Endothelial cell (in vitro differentiated cells): ENCODE measurements around the gene SERGEF. TPM values are rescaled to one million over a fixed set of nuclear protein-coding genes. Genes with fewer than 3 reads are reported as not detected.

Source experiments
- DNase-seq: peaks from one replicate; pipeline ENCODE4 v3.0.0; 2021; ENCODE audit warnings: low spot score
- H3K27ac Mint-ChIP-seq: one replicate; pipeline ENCODE4 v1.8.0; 2021; ENCODE audit warnings: mixed read lengths, inconsistent platforms; ENCODE audit not compliant: unreplicated experiment
- H3K27me3 Mint-ChIP-seq: one replicate; pipeline ENCODE4 v1.8.0; 2021; ENCODE audit warnings: mild to moderate bottlenecking, moderate library complexity, mixed read lengths, inconsistent platforms; ENCODE audit not compliant: unreplicated experiment
- H3K36me3 Mint-ChIP-seq: one replicate; pipeline ENCODE4 v1.8.0; 2021; ENCODE audit warnings: mild to moderate bottlenecking, low read depth, mixed read lengths, inconsistent platforms; ENCODE audit not compliant: unreplicated experiment
- H3K4me1 Mint-ChIP-seq: one replicate; pipeline ENCODE4 v1.8.0; 2021; ENCODE audit warnings: mild to moderate bottlenecking, mixed read lengths, inconsistent platforms; ENCODE audit not compliant: unreplicated experiment
- H3K4me3 Mint-ChIP-seq: one replicate; pipeline ENCODE4 v1.8.0; 2021; ENCODE audit warnings: mild to moderate bottlenecking, mixed read lengths, inconsistent platforms; ENCODE audit not compliant: unreplicated experiment
- H3K9me3 Mint-ChIP-seq: one replicate; pipeline ENCODE4 v1.8.0; 2021; ENCODE audit warnings: mixed read lengths, inconsistent platforms; ENCODE audit not compliant: unreplicated experiment
- CTCF ChIP-seq: fragments of 200-600 bp; sonication (generic); IDR thresholded peaks from one replicate; pipeline ENCODE4 v1.5.0; 2021; ENCODE audit warnings: antibody characterized with exemption; ENCODE audit not compliant: unreplicated experiment
- total RNA-seq: library from RNA; stranded (reverse); fragmentation: NEBNext Ultra II Directional; extraction: Animal tissue kit (Norgen Biotek cat#: 25700); gene quantifications from one replicate; pipeline ENCODE4 v1.2.1, GENCODE V29; 2021; ENCODE audit not compliant: unreplicated experiment

Gene SERGEF
- total RNA-seq, 1 donor from 2014 or later: 19.1 TPM

- no peak overlapping the region for H3K27ac Mint-ChIP-seq
- DNase-seq: no peak
- H3K9me3 Mint-ChIP-seq: no peaks in the 10 kb centered on the region
- H3K27me3 Mint-ChIP-seq: peaks cover 14% of the 10 kb centered on the region
- no peaks in the 10 kb centered on the region for H3K4me1 Mint-ChIP-seq
- no peak overlapping the region for H3K4me3 Mint-ChIP-seq
- H3K36me3 Mint-ChIP-seq: no peaks in the 10 kb centered on the region
- TF ChIP-seq CTCF: no peak
Measured at GRCh38 chr11:17763244-17763643, 249.6 kb downstream of the SERGEF start.

GRCh38 chr11:17762309-17762974 is 250.4 kb downstream of the SERGEF start:
- Mint-ChIP-seq H3K27me3 (peaks cover 12% of the 10 kb centered on the region), H3K4me3 (no peak overlapping the region), H3K36me3 (no peaks in the 10 kb centered on the region), H3K9me3 (no peaks in the 10 kb centered on the region), H3K4me1 (no peaks in the 10 kb centered on the region), H3K27ac (no peak overlapping the region)
- TF ChIP-seq CTCF: no peak
- DNase-seq: no peak

GRCh38 chr11:17760102-17761029 is 252.5 kb downstream of the SERGEF start:
- Mint-ChIP-seq H3K4me3 (no peak overlapping the region), H3K36me3 (no peaks in the 10 kb centered on the region), H3K9me3 (no peaks in the 10 kb centered on the region), H3K27ac (no peak overlapping the region), H3K27me3 (peaks cover 7% of the 10 kb centered on the region), H3K4me1 (no peaks in the 10 kb centered on the region)
- TF ChIP-seq CTCF: peak; percentile 31
- peak; percentile 74 for DNase-seq

- no peaks in the 10 kb centered on the region for H3K4me1 Mint-ChIP-seq
- no peak for DNase-seq
- H3K27me3 Mint-ChIP-seq: peaks cover 8% of the 10 kb centered on the region
- H3K27ac Mint-ChIP-seq: no peak overlapping the region
- H3K9me3 Mint-ChIP-seq: no peaks in the 10 kb centered on the region
- no peak overlapping the region for H3K4me3 Mint-ChIP-seq
- H3K36me3 Mint-ChIP-seq: no peaks in the 10 kb centered on the region
- TF ChIP-seq CTCF: no peak
Measured at GRCh38 chr11:17755891-17756290, 257.0 kb downstream of the SERGEF start.

- no peak for TF ChIP-seq CTCF
- no peaks in the 10 kb centered on the region for H3K36me3 Mint-ChIP-seq
- H3K27ac Mint-ChIP-seq: no peak overlapping the region
- DNase-seq: no peak
- no peak overlapping the region for H3K4me3 Mint-ChIP-seq
- H3K4me1 Mint-ChIP-seq: no peaks in the 10 kb centered on the region
- H3K27me3 Mint-ChIP-seq: peaks cover 11% of the 10 kb centered on the region
- H3K9me3 Mint-ChIP-seq: no peaks in the 10 kb centered on the region
Measured at GRCh38 chr11:17753641-17754040, 259.2 kb downstream of the SERGEF start.
